Activated naive CD4-positive, alpha-beta T cell treated with anti-CD3 and anti-CD28 coated beads, Interleukin-2, amount 50 U/mL, for 72 hours (primary cell): ENCODE data around the gene DLG1. TPM values are rescaled to one million over a fixed set of nuclear protein-coding genes. Genes with fewer than 3 reads are reported as not detected.

Experiments used
- ATAC-seq, 2 donors: fragments of 150-1000 bp; cut with Tn5 transposase; 2 replicates each; pipeline ENCODE4 v1.10.0; 2021; ENCODE audit warnings: mild to moderate bottlenecking in 2 of 2, moderate library complexity in 2 of 2
- DNase-seq, 2 donors: peaks; one replicate each; pipeline ENCODE4 v3.0.0; 2021 to 2022; ENCODE audit warnings: low spot score in 2 of 2
- H3K27ac Mint-ChIP-seq, 2 donors: one replicate each; pipeline ENCODE4 v1.8.0; 2022; ENCODE audit warnings: mild to moderate bottlenecking in 2 of 2, mixed read lengths in 2 of 2
- H3K36me3 Mint-ChIP-seq, 2 donors: one replicate each; pipeline ENCODE4 v1.8.0; 2022; ENCODE audit warnings: mixed read lengths in 2 of 2
- H3K9me3 Mint-ChIP-seq, 2 donors: one replicate each; pipeline ENCODE4 v1.8.0; 2022; ENCODE audit warnings: mixed read lengths in 2 of 2
- total RNA-seq, 2 donors: library from RNA; stranded (reverse); gene quantifications; one replicate each; pipeline ENCODE4 v1.2.3, GENCODE V29; 2022

DLG1 gene
- total RNA-seq, 2 donors from 2014 or later, result 76.3 to 119 TPM

DNA sequence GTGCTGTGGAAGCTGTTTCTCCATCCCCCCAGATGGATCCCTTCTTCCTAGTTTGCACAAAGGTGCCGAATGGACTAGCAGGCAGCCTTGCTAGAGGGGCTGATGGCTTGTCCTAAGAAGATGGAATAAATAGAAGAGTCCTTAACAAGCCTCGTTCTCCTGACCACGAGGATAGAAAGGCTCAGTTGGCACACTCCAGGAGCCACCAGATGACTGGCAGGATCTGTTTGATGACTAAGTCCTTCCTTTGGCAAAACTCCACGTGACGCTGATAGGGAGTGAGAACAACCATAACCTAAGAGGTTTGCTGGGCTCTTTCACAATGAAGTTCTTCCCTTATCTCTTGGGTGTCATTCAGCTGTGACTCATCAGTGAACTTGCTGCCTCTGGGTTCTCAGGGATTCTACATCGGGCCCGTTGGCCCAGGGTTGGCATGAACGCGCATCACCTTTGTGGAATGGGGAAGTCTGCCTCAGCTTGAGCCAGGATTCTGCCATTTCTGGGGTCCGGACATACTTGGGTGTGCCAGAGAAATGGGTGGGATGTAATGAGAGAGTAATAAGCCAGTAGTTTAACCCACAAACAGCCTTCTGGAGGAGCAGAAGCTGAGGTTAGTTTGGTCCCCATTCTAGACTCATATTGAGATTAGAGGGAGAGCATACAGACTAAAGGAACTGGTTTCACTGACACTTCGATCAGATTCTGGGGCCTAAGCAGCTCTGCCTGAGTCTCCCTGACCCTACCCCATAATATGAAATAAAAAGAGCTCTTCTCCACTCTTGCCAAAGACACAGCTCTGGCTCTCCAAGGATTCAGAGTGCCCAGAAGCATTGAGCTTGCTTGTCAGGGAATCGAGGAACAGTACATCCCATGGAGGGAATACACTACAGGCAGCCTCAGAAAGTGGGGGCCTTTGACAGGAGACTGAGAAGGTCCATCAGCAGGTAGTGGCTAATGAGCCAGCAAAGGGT, 266.8 kb downstream of the DLG1 start:
- Mint-ChIP-seq H3K27ac (peak overlapping the region in 1 of 2 donors; percentile 36), H3K9me3 (peaks cover 0 to 5% of the 10 kb centered on the region in 2 donors), H3K36me3 (peaks cover 0 to 5% of the 10 kb centered on the region in 2 donors)
- ATAC-seq (peak; percentile 61), DNase-seq (peak in 1 of 2 donors; percentile 39)

DNA sequence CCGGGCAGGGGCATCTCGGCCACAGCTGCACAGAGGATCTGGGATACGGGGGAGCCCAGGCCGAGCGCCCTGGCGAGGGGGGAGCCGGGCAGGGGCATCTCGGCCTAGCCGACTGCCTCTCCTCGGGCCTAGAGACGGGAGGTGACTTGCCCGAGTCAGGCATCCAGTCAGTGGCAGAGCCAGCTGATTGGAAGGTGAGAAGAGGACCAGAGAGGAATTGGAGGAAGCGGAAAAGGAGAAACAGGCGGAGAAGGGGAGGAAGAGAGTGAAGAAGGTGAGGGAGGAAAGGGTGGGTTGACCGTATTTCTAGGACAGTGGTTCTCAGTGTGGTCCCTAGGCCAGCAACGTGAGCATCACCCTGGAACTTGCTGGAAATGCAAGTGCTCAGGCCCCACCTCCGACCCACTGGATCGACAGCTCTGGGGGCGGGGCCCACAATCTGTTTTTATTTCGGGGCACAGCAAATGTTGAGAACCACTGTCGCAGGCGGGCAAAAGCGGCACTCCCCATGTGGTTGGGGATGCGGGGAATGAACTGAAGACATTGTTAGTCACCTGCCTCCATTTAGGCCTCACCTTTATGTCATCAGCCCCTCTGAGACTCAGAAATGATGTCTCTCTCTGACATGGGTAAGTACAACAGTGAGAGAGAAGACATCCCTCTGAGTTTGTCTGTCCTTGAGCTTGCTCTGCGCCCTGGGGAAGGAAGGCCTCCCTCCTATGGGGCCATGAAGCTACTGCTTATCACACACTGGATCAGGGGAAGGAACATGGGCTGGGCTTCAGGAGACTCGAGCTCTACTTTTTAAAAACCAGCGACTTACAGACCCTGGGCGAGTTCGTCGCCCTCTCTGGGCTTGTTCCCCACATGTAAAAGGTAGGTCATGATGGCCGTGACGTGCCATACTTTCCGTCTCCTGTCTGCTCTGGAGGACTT, 267.8 kb downstream of the DLG1 start:
- no peak for DNase-seq
- ATAC-seq, result no peak
- Mint-ChIP-seq H3K27ac (peak overlapping the region in 1 of 2 donors; percentile 36), H3K36me3 (peaks cover 0 to 5% of the 10 kb centered on the region in 2 donors), H3K9me3 (peaks cover 0 to 5% of the 10 kb centered on the region in 2 donors)

DNA sequence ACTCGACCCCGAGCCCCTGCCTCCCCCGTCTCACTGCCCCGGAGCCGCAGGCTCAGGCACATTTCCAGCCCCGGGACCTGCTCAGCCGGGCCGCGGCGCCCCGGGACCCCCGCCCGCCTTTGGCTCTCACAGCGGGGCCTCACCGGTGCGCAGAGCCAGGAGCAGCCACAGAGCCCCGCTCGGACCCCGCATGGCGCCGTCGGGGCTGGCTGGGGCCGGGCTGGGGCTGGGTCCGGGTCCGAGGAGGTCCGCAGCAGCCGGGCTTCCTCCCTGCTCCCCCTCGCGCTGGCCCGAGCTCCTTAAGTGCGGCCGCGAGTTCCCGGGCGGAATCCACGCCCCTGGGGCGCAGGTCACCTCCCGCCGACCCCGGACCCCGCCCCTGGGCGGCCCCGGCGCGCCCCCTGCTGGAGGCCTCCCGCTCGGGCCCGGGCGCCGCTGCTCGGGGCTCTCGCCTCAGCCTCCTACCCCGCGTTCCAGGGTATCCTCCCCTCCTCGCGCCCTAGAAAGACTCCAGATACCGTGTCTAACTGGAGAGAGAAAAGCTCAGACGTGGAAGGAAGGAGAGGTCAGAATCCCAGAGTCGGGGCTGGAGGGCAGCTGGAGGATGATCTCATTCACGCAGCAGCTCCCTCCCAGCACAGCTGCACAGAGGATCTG, 268.8 kb downstream of the DLG1 start, which contains the start of gene MELTF:
MELTF (minus strand) TSS at position 307 of the 657 bp plus-strand sequence; CDS start at position 192, 115 bp downstream.
- H3K27ac Mint-ChIP-seq, result no peak within 1 kb of the TSS
- ATAC-seq (peak; percentile 86 to 87), DNase-seq (peak; percentile 76 to 95)
- peaks cover 0 to under 1% of the 10 kb centered on the region in 2 donors for H3K9me3 Mint-ChIP-seq
- H3K36me3 Mint-ChIP-seq, result peaks cover 0 to under 1% of the 10 kb centered on the region in 2 donors

DNA sequence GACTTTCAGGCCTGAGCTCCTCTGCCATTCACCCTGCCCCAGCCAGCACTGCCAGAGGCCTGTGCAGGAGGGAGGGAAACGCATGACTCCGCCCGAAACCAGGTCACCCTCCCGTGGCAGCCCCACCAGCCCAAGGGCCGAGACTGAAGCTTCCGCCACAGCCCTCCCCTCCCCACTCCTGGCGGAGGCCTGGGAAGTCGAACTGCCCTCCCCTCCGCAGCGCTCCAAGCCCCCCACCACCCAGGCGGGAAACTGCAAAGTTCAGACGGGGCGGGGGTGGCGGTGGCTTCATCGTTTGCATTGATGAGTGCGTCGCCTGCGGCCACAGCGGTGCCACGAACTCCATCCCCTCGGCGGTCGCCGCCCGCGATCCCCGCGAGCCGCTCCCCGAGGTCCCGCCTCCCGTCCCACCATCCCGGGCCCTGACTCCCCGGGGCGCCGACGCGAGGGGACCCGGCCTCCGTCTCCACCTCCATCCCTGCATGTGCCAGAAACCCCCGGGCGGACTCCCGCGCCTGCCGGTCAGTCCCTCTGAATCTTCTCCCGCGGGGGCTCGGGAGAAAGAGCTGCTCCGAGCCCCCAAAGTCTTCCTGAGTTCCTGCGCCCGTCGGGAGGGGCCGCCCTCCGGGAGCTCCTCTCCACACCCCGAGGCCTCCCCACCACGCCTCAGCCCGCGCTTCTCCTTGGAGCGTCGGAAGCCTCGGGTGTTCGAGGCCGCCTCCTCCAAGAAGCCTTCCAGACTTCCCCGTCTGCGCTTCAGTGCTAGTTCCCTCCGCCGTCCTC, 269.5 kb downstream of the DLG1 start:
- DNase-seq (peak in 1 of 2 donors; percentile 58), ATAC-seq (peak; percentile 7 to 19)
- no peaks in the 10 kb centered on the region for H3K9me3 Mint-ChIP-seq
- H3K36me3 Mint-ChIP-seq, result no peaks in the 10 kb centered on the region
- no peak overlapping the region for H3K27ac Mint-ChIP-seq

- Mint-ChIP-seq H3K9me3 (no peaks in the 10 kb centered on the region), H3K36me3 (no peaks in the 10 kb centered on the region), H3K27ac (no peak overlapping the region)
- peak in 1 of 2 donors; percentile 54 for DNase-seq
- ATAC-seq, result no peak
Measured at GRCh38 chr3:197027896-197028727, 270.3 kb downstream of the DLG1 start.

DNA sequence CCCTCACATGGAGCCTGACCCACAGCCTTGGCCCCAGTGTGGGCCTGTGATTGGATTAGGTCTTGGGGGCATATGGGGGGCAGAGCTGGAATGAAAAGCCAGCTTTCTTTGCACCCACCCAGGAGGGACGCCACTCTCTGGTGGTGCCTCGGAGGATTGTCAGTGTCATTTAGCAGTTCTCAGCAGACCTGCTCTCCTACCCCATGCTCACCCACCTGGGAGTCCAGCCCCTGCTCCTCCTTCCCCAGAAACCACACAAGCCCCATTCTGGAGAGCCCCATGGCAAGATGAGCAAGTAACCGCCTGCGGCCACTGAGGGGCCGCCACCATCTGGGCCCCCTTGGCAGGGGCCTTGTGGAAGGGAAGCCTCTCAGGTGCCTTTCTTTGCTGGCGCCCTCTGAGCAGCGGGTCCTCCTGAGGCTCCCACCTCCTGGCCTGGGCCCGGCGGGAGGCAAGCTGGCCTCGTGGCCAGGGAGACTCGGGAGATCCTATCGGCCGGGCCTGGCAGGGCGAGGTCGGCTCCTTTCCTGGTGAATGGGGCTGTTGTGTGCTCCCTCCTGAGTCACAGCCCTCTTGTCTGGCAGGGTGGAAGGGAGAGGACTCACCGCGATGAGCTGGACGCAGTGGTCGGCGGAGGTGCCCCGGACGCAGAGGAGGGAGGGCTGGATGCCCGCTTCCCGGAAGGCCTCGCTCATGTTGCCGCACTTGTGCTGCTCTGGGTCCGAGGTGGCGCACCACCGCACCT, 271.1 kb downstream of the DLG1 start:
- ATAC-seq, result no peak
- no peaks in the 10 kb centered on the region for H3K36me3 Mint-ChIP-seq
- H3K27ac Mint-ChIP-seq, result no peak overlapping the region
- DNase-seq, result peak in 1 of 2 donors; percentile 54
- H3K9me3 Mint-ChIP-seq, result no peaks in the 10 kb centered on the region

- H3K9me3 Mint-ChIP-seq, result no peaks in the 10 kb centered on the region
- no peaks in the 10 kb centered on the region for H3K36me3 Mint-ChIP-seq
- no peak overlapping the region for H3K27ac Mint-ChIP-seq
- no peak for ATAC-seq
- peak in 1 of 2 donors; percentile 50 for DNase-seq
Measured at GRCh38 chr3:197026481-197026866, 271.9 kb downstream of the DLG1 start.

- H3K27ac Mint-ChIP-seq, result no peak overlapping the region
- ATAC-seq, result no peak
- H3K9me3 Mint-ChIP-seq, result no peaks in the 10 kb centered on the region
- H3K36me3 Mint-ChIP-seq, result no peaks in the 10 kb centered on the region
- DNase-seq, result peak in 1 of 2 donors; percentile 54
Measured at GRCh38 chr3:197025736-197026480, 272.5 kb downstream of the DLG1 start.

- peak in 1 of 2 donors; percentile 43 for DNase-seq
- H3K9me3 Mint-ChIP-seq, result no peaks in the 10 kb centered on the region
- ATAC-seq, result no peak
- no peaks in the 10 kb centered on the region for H3K36me3 Mint-ChIP-seq
- H3K27ac Mint-ChIP-seq, result no peak overlapping the region
Measured at GRCh38 chr3:197024881-197025735, 273.3 kb downstream of the DLG1 start.

GRCh38 chr3:197023998-197024651, 274.3 kb downstream of the DLG1 start:
- DNase-seq, result peak in 1 of 2 donors; percentile 50
- ATAC-seq, result no peak
- H3K9me3 Mint-ChIP-seq, result no peaks in the 10 kb centered on the region
- H3K27ac Mint-ChIP-seq, result no peak overlapping the region
- no peaks in the 10 kb centered on the region for H3K36me3 Mint-ChIP-seq

- Mint-ChIP-seq H3K36me3 (no peaks in the 10 kb centered on the region), H3K27ac (no peak overlapping the region), H3K9me3 (no peaks in the 10 kb centered on the region)
- peak in 1 of 2 donors; percentile 39 for ATAC-seq
- DNase-seq, result peak in 1 of 2 donors; percentile 44
Measured at GRCh38 chr3:197023241-197023997, 275.0 kb downstream of the DLG1 start.
